NB4 (cell line): ENCODE data around the gene ABCA4.

Experiments used
- POLR2A ChIP-seq: IDR thresholded peaks from 2 replicates; pipeline ENCODE4 v1.6.1; 2011; ENCODE audit warnings: mild to moderate bottlenecking; ENCODE audit not compliant: insufficient read length; ENCODE audit errors: extremely low read depth
- TF ChIP-seq, protein P1 (sequence below): IDR thresholded peaks from one replicate; pipeline ENCODE4 v1.5.1; 2012; ENCODE audit warnings: low read depth, low read length
- TF ChIP-seq, protein P2 (sequence below): IDR thresholded peaks from 2 replicates; pipeline ENCODE4 v1.6.1; 2011; ENCODE audit warnings: low read depth, low read length

DNA sequence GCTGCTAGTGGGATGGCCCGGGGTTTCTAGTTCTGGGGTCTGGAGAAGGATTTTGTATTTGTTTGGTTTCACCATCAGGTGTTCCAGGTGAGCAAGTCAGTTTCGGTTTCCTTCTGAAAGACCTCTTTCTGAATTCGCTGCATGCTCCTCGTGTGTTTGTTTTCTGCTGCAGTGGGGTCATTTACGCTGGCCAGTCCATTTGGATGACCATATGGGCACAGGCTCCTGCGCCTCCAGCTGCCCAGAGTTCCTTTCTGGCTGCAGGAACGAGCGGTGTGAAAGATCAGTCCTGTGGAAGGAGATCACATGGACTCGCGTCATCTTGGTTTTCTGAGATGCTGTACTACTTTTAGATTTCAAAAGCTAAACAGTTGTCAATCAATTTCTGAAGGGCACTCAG is 128.0 kb downstream of the ABCA4 start:
- TF ChIP-seq, protein P1, sequence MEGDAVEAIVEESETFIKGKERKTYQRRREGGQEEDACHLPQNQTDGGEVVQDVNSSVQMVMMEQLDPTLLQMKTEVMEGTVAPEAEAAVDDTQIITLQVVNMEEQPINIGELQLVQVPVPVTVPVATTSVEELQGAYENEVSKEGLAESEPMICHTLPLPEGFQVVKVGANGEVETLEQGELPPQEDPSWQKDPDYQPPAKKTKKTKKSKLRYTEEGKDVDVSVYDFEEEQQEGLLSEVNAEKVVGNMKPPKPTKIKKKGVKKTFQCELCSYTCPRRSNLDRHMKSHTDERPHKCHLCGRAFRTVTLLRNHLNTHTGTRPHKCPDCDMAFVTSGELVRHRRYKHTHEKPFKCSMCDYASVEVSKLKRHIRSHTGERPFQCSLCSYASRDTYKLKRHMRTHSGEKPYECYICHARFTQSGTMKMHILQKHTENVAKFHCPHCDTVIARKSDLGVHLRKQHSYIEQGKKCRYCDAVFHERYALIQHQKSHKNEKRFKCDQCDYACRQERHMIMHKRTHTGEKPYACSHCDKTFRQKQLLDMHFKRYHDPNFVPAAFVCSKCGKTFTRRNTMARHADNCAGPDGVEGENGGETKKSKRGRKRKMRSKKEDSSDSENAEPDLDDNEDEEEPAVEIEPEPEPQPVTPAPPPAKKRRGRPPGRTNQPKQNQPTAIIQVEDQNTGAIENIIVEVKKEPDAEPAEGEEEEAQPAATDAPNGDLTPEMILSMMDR = no peak
- TF ChIP-seq POLR2A = no peak
- TF ChIP-seq, protein P2, sequence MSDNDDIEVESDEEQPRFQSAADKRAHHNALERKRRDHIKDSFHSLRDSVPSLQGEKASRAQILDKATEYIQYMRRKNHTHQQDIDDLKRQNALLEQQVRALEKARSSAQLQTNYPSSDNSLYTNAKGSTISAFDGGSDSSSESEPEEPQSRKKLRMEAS = no peak
